Measurements from ENCODE around the gene PRRC2A.
A peak's percentile ranks its signal among the peaks of the same experiment; 100 is the strongest.

PRRC2A gene

GRCh38 chr6:31662124-31662723, 41.7 kb downstream of the PRRC2A start:
- no peak for TF ChIP-seq CTCF (IDR thresholded peaks at IDR 0.05; ENCODE audit: low read depth, low read length)
- H3K4me3 ChIP-seq (replicated peaks in 1 of 2; ENCODE audit: low read depth in 2 of 2, low read length in 2 of 2): no peak overlapping the region
- DNase-seq (ENCODE audit: low read depth in 2 of 2): no peak

GRCh38 chr6:31663126-31663960, 42.8 kb downstream of the PRRC2A start:
- TF ChIP-seq CTCF (IDR thresholded peaks at IDR 0.05; ENCODE audit: low read depth, low read length): no peak
- peak in 1 of 2 donors; percentile 73 for DNase-seq (ENCODE audit: low read depth in 2 of 2)
- H3K4me3 ChIP-seq (replicated peaks in 1 of 2; ENCODE audit: low read depth in 2 of 2, low read length in 2 of 2): peak overlapping the region; percentile 92 to 98

GRCh38 chr6:31663961-31664789, 43.7 kb downstream of the PRRC2A start:
- peak; percentile 73 to 82 for DNase-seq (ENCODE audit: low read depth in 2 of 2)
- peak; percentile 5 for TF ChIP-seq CTCF (IDR thresholded peaks at IDR 0.05; ENCODE audit: low read depth, low read length)

GRCh38 chr6:31664790-31665500, 44.4 kb downstream of the PRRC2A start, which contains the start of gene GPANK1:
GPANK1 (minus strand) TSS chr6:31664997; CDS start chr6:31664478, 519 bp downstream.
- peak within 1 kb of the TSS; percentile 92 to 98 for H3K4me3 ChIP-seq (replicated peaks in 1 of 2; ENCODE audit: low read depth in 2 of 2, low read length in 2 of 2)
- TF ChIP-seq CTCF (IDR thresholded peaks at IDR 0.05; ENCODE audit: low read depth, low read length): no peak
- peak; percentile 96 to 97 for DNase-seq (ENCODE audit: low read depth in 2 of 2)

More at GRCh38 chr6:31663961-31664789, 43.7 kb downstream of the PRRC2A start:
- peak overlapping the region; percentile 92 to 98 for H3K4me3 ChIP-seq (replicated peaks in 1 of 2; ENCODE audit: low read depth in 2 of 2, low read length in 2 of 2)

- TF ChIP-seq CTCF (IDR thresholded peaks at IDR 0.05; ENCODE audit: low read depth, low read length): no peak
- peak; percentile 97 for DNase-seq (ENCODE audit: low read depth in 2 of 2)
- peak within 1 kb of the TSS; percentile 92 to 98 for H3K4me3 ChIP-seq (replicated peaks in 1 of 2; ENCODE audit: low read depth in 2 of 2, low read length in 2 of 2)
Observed at GRCh38 chr6:31665501-31666336, 45.2 kb downstream of the PRRC2A start, which contains the start of gene CSNK2B. CSNK2B (plus strand) TSS chr6:31666080; CDS start chr6:31666832, 752 bp downstream.

Data from cardiac fibroblast (primary cell).